CD4-positive, alpha-beta T cell treated with Interleukin-12 subunit alpha and Interleukin-12 subunit beta, for 1 hour (primary cell): Measurements from ENCODE around the gene PPIL1.

Experiments used
- DNase-seq: peaks from one replicate; pipeline ENCODE4 v3.0.0-alpha.2; 2020

Gene PPIL1

GRCh38 chr6:36888654-36889481, 14.3 kb upstream of the PPIL1 start:
- no peak for DNase-seq

- DNase-seq: no peak
Measured at GRCh38 chr6:36888115-36888643, 13.6 kb upstream of the PPIL1 start.

GRCh38 chr6:36886950-36887618, 12.5 kb upstream of the PPIL1 start:
- DNase-seq: no peak

GRCh38 chr6:36885461-36886401, 11.1 kb upstream of the PPIL1 start, which contains the start of gene C6orf89:
C6orf89 (plus strand) TSS chr6:36885952; CDS start chr6:36899445, 13,493 bp downstream.
- DNase-seq: peak; percentile 98

- no peak for DNase-seq
Measured at GRCh38 chr6:36884610-36885009, 10.0 kb upstream of the PPIL1 start.

GRCh38 chr6:36875250-36875633, 639 bp upstream of the PPIL1 start:
- DNase-seq: no peak

GRCh38 chr6:36873612-36874442, 776 bp downstream of the PPIL1 start:
- DNase-seq: no peak

GRCh38 chr6:36873115-36873514, 1.5 kb downstream of the PPIL1 start:
- DNase-seq: no peak

- no peak for DNase-seq
Measured at GRCh38 chr6:36871686-36872085, 2.9 kb downstream of the PPIL1 start.

- no peak for DNase-seq
Measured at GRCh38 chr6:36867471-36868224, 7.0 kb downstream of the PPIL1 start.

GRCh38 chr6:36865835-36866234, 8.8 kb downstream of the PPIL1 start:
- DNase-seq: no peak

- no peak for DNase-seq
Measured at GRCh38 chr6:36863670-36864540, 10.7 kb downstream of the PPIL1 start.

- DNase-seq: no peak
Measured at GRCh38 chr6:36862848-36863382, 11.7 kb downstream of the PPIL1 start.

- DNase-seq: no peak
Measured at GRCh38 chr6:36862164-36862847, 12.3 kb downstream of the PPIL1 start.

- DNase-seq: no peak
Measured at GRCh38 chr6:36860126-36860525, 14.5 kb downstream of the PPIL1 start.

- no peak for DNase-seq
Measured at GRCh38 chr6:36858407-36858981, 16.1 kb downstream of the PPIL1 start.

GRCh38 chr6:36857325-36857724, 17.3 kb downstream of the PPIL1 start:
- no peak for DNase-seq

- no peak for DNase-seq
Measured at GRCh38 chr6:36856277-36856676, 18.3 kb downstream of the PPIL1 start.

- DNase-seq: no peak
Measured at GRCh38 chr6:36855750-36856149, 18.9 kb downstream of the PPIL1 start.
